GM19452 (cell line): Measurements from ENCODE around the gene MGMT.
A peak's percentile ranks its signal among the peaks of the same experiment; 100 is the strongest.

Experiments
- ATAC-seq: cut with Tn5 transposase; IDR thresholded peaks from one replicate; pipeline ENCODE4 v1.9.1; 2021; ENCODE audit not compliant: unreplicated experiment

MGMT gene

GRCh38 chr10:129450391-129450790, 16.6 kb upstream of the MGMT start:
- ATAC-seq: no peak

GRCh38 chr10:129455625-129456024, 11.4 kb upstream of the MGMT start:
- ATAC-seq: no peak

GRCh38 chr10:129459762-129460539, 7.1 kb upstream of the MGMT start:
- no peak for ATAC-seq

- ATAC-seq: no peak
Observed at GRCh38 chr10:129462257-129462795, 4.7 kb upstream of the MGMT start.

- ATAC-seq: no peak
Observed at GRCh38 chr10:129464251-129464650, 2.8 kb upstream of the MGMT start.

GRCh38 chr10:129465796-129466702, 992 bp upstream of the MGMT start:
- no peak for ATAC-seq

DNA sequence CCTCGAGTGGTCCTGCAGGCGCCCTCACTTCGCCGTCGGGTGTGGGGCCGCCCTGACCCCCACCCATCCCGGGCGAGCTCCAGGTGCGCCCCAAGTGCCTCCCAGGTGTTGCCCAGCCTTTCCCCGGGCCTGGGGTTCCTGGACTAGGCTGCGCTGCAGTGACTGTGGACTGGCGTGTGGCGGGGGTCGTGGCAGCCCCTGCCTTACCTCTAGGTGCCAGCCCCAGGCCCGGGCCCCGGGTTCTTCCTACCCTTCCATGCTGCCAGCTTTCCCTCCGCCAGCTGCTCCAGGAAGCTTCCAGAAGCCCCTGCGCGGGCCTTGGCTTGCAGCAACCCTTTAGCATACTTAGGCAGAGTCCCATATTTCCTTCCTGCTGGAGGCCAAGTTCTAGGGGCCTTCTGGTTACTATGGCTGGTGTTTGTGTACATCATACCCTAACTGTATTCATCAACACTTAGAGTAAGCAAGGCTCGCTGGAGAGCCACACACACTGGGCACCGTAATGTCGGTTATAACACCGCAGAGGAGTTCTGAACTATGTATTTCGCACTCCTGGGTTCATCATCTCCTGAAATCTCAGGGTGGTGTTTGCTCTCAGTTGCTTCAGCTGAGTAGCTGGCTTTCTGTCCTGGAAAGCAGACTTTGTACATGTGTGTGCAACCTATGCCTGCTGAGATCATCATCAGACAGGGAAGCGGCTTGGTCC, 471 bp downstream of the MGMT start:
- ATAC-seq: peak; percentile 7

DNA sequence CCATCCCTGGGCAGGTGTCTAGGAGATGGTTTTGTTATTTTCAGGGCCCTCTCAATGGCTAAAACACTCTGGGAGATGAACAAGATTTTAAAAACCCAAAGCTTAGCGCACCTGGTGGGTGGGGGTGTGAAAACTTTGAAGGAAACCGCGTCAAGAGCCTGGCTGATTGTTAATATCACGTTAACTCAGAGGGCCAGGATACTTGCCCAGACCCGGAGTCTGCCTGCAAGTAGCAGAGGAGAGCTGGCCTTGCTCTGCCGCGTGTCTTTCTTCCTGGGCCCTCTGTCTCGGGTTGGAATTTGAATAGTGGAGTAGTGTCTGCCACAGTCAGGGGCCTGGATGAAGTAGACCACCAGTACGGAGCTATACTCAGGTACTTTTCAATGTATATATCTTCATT, 1.1 kb downstream of the MGMT start:
- no peak for ATAC-seq

GRCh38 chr10:129470103-129470851, 3.2 kb downstream of the MGMT start:
- no peak for ATAC-seq

DNA sequence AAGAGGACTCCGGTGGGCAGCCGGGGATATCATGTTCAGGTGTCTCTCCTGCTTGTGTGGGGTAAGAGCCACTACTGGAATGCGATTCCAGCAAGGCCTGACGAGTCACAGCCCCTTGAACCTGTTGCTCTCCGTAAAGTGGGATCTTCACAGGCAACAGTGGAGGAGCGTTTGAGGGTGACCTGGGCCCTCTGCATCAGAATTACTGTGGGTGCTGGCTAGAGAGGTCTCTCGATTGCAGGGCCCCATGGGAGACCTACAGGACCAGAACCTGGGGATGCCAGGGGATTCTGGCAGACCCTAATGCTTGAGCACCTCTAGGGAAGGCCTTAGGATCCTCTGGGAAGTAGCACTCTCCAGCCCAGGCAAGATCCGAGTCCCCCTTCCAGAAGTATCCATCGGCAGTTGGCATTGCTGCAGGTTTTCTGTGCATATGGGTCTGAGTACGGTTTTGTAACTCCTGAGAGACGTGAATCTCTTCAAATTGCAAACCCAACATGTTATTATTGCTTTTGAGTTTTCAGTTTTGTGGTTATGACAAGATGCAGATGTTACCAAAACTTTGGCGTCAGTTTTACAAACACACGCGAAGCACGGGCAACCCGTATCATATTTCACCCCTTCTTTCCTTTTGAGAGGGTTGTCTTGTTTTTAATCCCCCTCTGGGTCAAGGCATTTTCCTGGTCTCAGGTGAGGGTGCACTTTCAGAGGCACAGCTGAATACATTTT, 4.6 kb downstream of the MGMT start:
- no peak for ATAC-seq

DNA sequence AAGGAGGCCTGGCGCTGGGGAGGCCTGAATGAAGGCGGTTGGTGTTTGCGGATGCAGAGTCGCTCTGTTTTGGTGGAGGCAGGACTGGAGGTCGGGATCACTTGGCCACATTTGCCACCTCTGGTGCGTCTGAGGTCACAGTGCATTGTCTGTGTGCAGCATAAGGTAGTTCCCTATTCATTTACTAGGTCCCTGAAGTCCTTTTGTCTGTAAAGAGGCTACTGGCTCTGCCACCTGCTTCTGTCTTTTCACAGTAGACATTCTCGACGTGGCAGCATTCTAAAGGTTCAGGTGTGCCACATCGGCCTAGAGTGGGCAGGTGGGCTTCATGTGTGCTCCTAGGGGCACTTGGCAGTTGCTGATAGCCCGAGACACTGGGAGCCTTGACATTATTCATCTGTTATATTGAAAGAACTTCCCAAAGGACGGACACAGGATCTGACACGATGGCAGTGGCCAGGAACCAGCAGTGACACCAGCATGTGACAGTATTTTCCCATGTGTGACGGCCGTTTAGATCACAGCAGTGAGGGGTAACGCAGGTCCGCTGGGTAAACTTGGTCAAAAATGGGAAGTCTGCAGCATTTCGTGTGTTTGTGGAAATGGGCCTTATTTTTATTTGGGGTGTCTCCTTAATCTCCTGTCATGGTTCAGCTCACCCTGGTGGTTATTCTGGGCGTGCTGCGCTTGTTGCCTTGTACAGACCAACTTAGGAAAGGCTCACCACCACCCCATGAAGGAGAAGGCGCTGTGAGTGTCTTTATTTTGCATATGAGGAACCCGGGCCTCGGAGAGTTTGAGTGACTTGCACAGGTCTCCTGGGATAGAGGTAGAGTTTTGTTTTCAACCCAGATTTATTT, 5.9 kb downstream of the MGMT start:
- no peak for ATAC-seq

GRCh38 chr10:129474642-129475041, 7.6 kb downstream of the MGMT start:
- ATAC-seq: no peak

DNA sequence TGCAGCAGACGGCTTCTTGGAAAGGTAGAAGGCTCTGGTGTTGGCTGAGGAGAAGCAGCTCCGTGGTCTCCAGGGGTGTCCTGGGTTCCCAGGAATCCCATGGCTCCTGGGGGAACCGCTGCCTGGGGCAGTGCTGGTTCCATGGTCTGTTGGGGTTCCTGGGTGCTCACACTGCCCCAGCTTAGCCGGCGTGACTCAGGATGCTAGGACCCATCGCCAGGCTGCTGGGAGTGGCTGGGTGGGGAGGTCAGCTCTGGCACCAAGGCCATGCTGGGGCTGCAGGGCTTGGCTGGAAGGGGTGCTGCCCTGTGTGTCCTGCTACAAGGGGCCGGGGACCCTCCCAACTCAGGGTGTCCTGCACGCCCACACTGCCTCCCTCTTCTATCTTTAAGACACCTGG, 9.4 kb downstream of the MGMT start:
- no peak for ATAC-seq

GRCh38 chr10:129477051-129477450, 10.0 kb downstream of the MGMT start:
- ATAC-seq: no peak

DNA sequence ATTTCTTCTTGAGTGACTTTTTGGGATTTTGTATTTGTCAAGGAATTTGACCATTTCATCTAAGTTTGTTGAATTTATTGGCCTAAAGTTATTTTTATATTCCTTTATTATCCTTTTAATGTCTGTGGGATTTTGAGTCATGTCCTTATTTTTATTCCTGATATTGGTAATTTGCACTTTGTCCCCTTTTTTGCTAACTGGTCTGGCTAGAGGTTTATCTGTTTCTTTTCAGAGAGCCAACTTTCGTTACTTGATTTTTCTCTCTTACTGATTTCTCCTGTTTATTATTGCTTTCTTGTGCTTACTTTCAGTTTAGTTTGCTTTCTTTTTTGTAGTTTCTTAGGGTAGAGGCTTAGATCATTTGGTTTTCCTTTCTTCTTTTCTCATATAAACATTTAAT, 14.6 kb downstream of the MGMT start:
- no peak for ATAC-seq

GRCh38 chr10:129483430-129484010, 16.5 kb downstream of the MGMT start:
- ATAC-seq: no peak

- ATAC-seq: no peak
Observed at GRCh38 chr10:129486805-129487204, 19.8 kb downstream of the MGMT start.

DNA sequence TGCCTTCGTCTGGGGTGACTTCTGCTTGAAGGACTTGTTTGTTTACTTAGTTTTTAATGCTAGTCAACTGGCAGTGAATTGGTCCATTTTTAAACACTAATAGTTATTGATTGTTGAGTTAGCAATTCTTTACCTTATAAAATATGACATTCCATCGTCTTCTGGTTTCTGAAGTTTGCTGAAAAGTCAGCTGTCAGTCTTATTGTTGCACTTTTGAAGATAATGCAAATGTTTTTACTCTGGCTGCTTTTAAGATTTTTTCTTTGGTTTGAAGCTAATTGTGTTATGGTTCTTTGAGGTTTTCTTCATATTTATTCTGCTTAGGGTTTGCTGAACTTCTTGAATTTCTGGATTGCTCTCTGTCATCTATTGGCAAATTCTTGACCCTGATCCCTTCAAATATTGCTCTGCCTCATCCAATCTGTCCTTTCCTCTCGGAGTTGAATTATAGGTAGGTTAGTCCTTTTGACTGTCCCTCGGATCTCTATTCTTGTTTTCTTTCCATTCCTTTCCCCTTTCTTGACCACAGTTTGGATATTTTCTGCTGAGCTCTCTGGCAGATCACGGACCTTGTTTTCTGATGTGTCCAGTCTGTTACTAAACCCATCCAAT, 24.2 kb downstream of the MGMT start:
- ATAC-seq: no peak
